Keratinocyte (primary cell): ENCODE results near the gene DLL3. TPM values are rescaled to one million over a fixed set of nuclear protein-coding genes. Genes with fewer than 3 reads are reported as not detected.

Source experiments
- DNase-seq: peaks from one replicate; pipeline ENCODE4 v3.0.0-alpha.2; 2011; ENCODE audit warnings: low read depth, missing footprints, low spot score
- FAIRE-seq: peaks from 2 replicates; lab custom pipeline; 2011; peaks lifted over from hg19 to GRCh38; lab: Jason Lieb, UNC
- H2AFZ ChIP-seq: 2 replicates; pipeline ENCODE4 v1.6.0; 2012; ENCODE audit warnings: low read length, control low read depth, inconsistent platforms; ENCODE audit not compliant: control insufficient read depth
- H3K27ac ChIP-seq: 2 replicates; pipeline ENCODE4 v1.5.1; 2011; ENCODE audit warnings: low read length; ENCODE audit not compliant: control insufficient read depth, insufficient read depth
- H3K27me3 ChIP-seq: 3 replicates; pipeline ENCODE4 v1.6.0; 2011; ENCODE audit warnings: low read length; ENCODE audit not compliant: control insufficient read depth, insufficient read depth; ENCODE audit errors: extremely low read depth
- H3K36me3 ChIP-seq, 2 experiments: 2 replicates in 1 of 2; 3 replicates in 1 of 2; pipeline ENCODE4 v1.5.1; 2011; ENCODE audit warnings: low read length in 2 of 2, mild to moderate bottlenecking in 1 of 2; ENCODE audit not compliant: control insufficient read depth in 2 of 2, insufficient read depth in 2 of 2; ENCODE audit errors: extremely low read depth in 1 of 2
- H3K4me1 ChIP-seq: 3 replicates; pipeline ENCODE4 v1.5.1; 2011; ENCODE audit warnings: low read length; ENCODE audit not compliant: control insufficient read depth, insufficient read depth; ENCODE audit errors: extremely low read depth
- H3K4me2 ChIP-seq: 3 replicates; pipeline ENCODE4 v1.6.0; 2011; ENCODE audit warnings: low read depth, low read length; ENCODE audit not compliant: control insufficient read depth, insufficient read depth; ENCODE audit errors: extremely low read depth
- H3K4me3 ChIP-seq, 3 experiments: fragments of 200-600 bp in 1 of 3; sonication (generic) in 1 of 3; 2 replicates in 2 of 3; 3 replicates in 1 of 3; pipeline ENCODE4 v1.5.1; 2011 to 2016; ENCODE audit warnings: low read length in 3 of 3, mild to moderate bottlenecking in 3 of 3, control low read depth in 2 of 3, inconsistent platforms in 1 of 3, low read depth in 1 of 3, mixed read lengths in 1 of 3, mixed run types in 1 of 3, moderate library complexity in 1 of 3; ENCODE audit not compliant: control insufficient read depth in 2 of 3, insufficient read depth in 2 of 3; ENCODE audit errors: extremely low read depth in 1 of 3
- H3K79me2 ChIP-seq: 2 replicates; pipeline ENCODE4 v1.6.0; 2012; ENCODE audit warnings: low read length; ENCODE audit not compliant: control insufficient read depth, insufficient read depth
- H3K9ac ChIP-seq: 3 replicates; pipeline ENCODE4 v1.6.0; 2011; ENCODE audit warnings: low read length; ENCODE audit not compliant: control insufficient read depth, insufficient read depth; ENCODE audit errors: extremely low read depth
- H3K9me1 ChIP-seq: 3 replicates; pipeline ENCODE4 v1.6.0; 2011; ENCODE audit warnings: low read length; ENCODE audit not compliant: control insufficient read depth, insufficient read depth; ENCODE audit errors: extremely low read depth
- H3K9me3 ChIP-seq: 2 replicates; pipeline ENCODE4 v1.5.1; 2012; ENCODE audit warnings: low read depth, low read length; ENCODE audit not compliant: control insufficient read depth
- H4K20me1 ChIP-seq: 3 replicates; pipeline ENCODE4 v1.6.0; 2011; ENCODE audit warnings: low read length; ENCODE audit not compliant: control insufficient read depth, insufficient read depth; ENCODE audit errors: extremely low read depth
- CTCF ChIP-seq, 3 experiments: IDR thresholded peaks in 1 of 3; conservative IDR thresholded peaks in 1 of 3; optimal IDR thresholded peaks in 1 of 3; 2 replicates in 2 of 3; 3 replicates in 1 of 3; pipeline versions ENCODE3 to v1.5.1; 2011; ENCODE audit warnings: low read length in 3 of 3, mild to moderate bottlenecking in 3 of 3, moderate library complexity in 2 of 3, control low read depth in 1 of 3, inconsistent platforms in 1 of 3; ENCODE audit not compliant: insufficient read depth in 2 of 3; ENCODE audit errors: extremely low read depth in 1 of 3
- EZH2 ChIP-seq: IDR thresholded peaks from one replicate; pipeline ENCODE4 v1.6.1; 2012; ENCODE audit warnings: inconsistent platforms, mild to moderate bottlenecking, low read length, moderate library complexity
- dilution Hi-C: fragments of 300-500 bp; cut with MboI; formaldehyde crosslinking; loops from one replicate; pipeline ENCODE4 v1.7.0; 2020; ENCODE audit warnings: low sequenced_read_pairs; ENCODE audit not compliant: extremely low pct_ligation_motif_present
- polyA plus RNA-seq, 5 experiments: library from polyadenylated mRNA; depleted of rRNA in 3 of 5; stranded (reverse) in 3 of 5; stranded (forward) in 1 of 5; unstranded in 1 of 5; fragments of >200 nt; gene quantifications; 1 replicate in 1 of 5; 2 replicates in 3 of 5; 3 replicates in 1 of 5; pipeline versions ENCODE4 v1.2.1 to v1.2.3, GENCODE V29; 2011 to 2012; ENCODE audit warnings: missing spikeins in 2 of 5, low read depth in 1 of 5, low replicate concordance in 1 of 5

Gene DLL3
- polyA plus RNA-seq, 1 donor (not counting 4 experiments of a cell fraction or from before 2014, with no cell fraction given) = 0.89 TPM

GRCh38 chr19:39550197-39550596, 51.5 kb downstream of the DLL3 start:
- peaks cover 9% of the 10 kb centered on the region for H3K4me1 ChIP-seq
- no peak overlapping the region for H3K4me2 ChIP-seq
- no peak for FAIRE-seq
- no peak for TF ChIP-seq CTCF (optimal IDR thresholded peaks at IDR 0.05 in 1 of 3, IDR thresholded peaks at IDR 0.05 in 1 of 3, conservative IDR thresholded peaks at IDR 0.05 in 1 of 3; ENCODE audit: extremely low read depth in 1 of 3, insufficient read depth in 2 of 3, low read length in 3 of 3)
- TF ChIP-seq EZH2 = no peak
- no peaks in the 10 kb centered on the region for H3K9me1 ChIP-seq
- no peaks in the 10 kb centered on the region for H4K20me1 ChIP-seq
- no peak overlapping the region for H3K27ac ChIP-seq
- H3K4me3 ChIP-seq = no peak overlapping the region
- no peaks in the 10 kb centered on the region for H3K9me3 ChIP-seq
- H3K27me3 ChIP-seq = peaks cover 4% of the 10 kb centered on the region
- H3K9ac ChIP-seq = no peak overlapping the region
- H3K36me3 ChIP-seq = no peaks in the 10 kb centered on the region
- H2AFZ ChIP-seq = no peak overlapping the region
- H3K79me2 ChIP-seq = no peaks in the 10 kb centered on the region
- no peak for DNase-seq
- dilution Hi-C loops = no loop called here

- DNase-seq (no peak), FAIRE-seq (no peak)
- Histone ChIP-seq H3K27me3 (peaks cover 4% of the 10 kb centered on the region), H3K9me1 (no peaks in the 10 kb centered on the region), H3K9me3 (no peaks in the 10 kb centered on the region), H4K20me1 (no peaks in the 10 kb centered on the region), H3K4me1 (no peaks in the 10 kb centered on the region), H3K27ac (no peak overlapping the region), H3K4me2 (no peak overlapping the region), H3K9ac (no peak overlapping the region), H3K79me2 (no peaks in the 10 kb centered on the region), H3K4me3 (no peak overlapping the region), H3K36me3 (no peaks in the 10 kb centered on the region), H2AFZ (no peak overlapping the region)
- dilution Hi-C loops = no loop called here
- no peak for TF ChIP-seq CTCF (optimal IDR thresholded peaks at IDR 0.05 in 1 of 3, IDR thresholded peaks at IDR 0.05 in 1 of 3, conservative IDR thresholded peaks at IDR 0.05 in 1 of 3; ENCODE audit: extremely low read depth in 1 of 3, insufficient read depth in 2 of 3, low read length in 3 of 3)
- TF ChIP-seq EZH2 = no peak
Measured at GRCh38 chr19:39553082-39553652, 54.4 kb downstream of the DLL3 start.
